Liver (tissue), 9 donors: ENCODE data around the gene RASGRP1. TPM values are rescaled to one million over a fixed set of nuclear protein-coding genes. Genes with fewer than 3 reads are reported as not detected.

Experiments used
- DNase-seq: peaks from one replicate; pipeline ENCODE4 v3.0.0-alpha.2; 2017; ENCODE audit warnings: low spot score
- H3K27ac ChIP-seq, 2 donors: one replicate each; pipeline ENCODE4 v1.7.0; 2013; ENCODE audit warnings: inconsistent platforms in 2 of 2, low read length in 2 of 2, control low read depth in 1 of 2, low read depth in 1 of 2, mild to moderate bottlenecking in 1 of 2
- H3K27me3 ChIP-seq, 4 donors: one replicate each; pipeline versions ENCODE4 v1.6.1 to v1.7.0; 2013; ENCODE audit warnings: low read length in 3 of 4, inconsistent platforms in 1 of 4, mild to moderate bottlenecking in 1 of 4, moderate library complexity in 1 of 4; ENCODE audit not compliant: control insufficient read depth in 4 of 4, insufficient read depth in 4 of 4
- H3K36me3 ChIP-seq, 4 donors: one replicate each; pipeline versions ENCODE4 v1.6.1 to v1.7.0; 2013; ENCODE audit warnings: low read length in 3 of 4, mild to moderate bottlenecking in 3 of 4, low read depth in 1 of 4, moderate library complexity in 1 of 4; ENCODE audit not compliant: control insufficient read depth in 4 of 4, insufficient read depth in 3 of 4
- H3K4me1 ChIP-seq, 4 donors: one replicate each; pipeline versions ENCODE4 v1.6.1 to v1.7.0; 2013; ENCODE audit warnings: low read length in 3 of 4, mild to moderate bottlenecking in 3 of 4, moderate library complexity in 1 of 4; ENCODE audit not compliant: control insufficient read depth in 4 of 4, insufficient read depth in 4 of 4
- H3K4me3 ChIP-seq, 3 donors: one replicate each; pipeline versions ENCODE4 v1.6.1 to v1.7.0; 2013; ENCODE audit warnings: low read length in 3 of 3, control low read depth in 1 of 3, low read depth in 1 of 3, mild to moderate bottlenecking in 1 of 3
- H3K9ac ChIP-seq, 2 donors: one replicate each; pipeline ENCODE4 v1.7.0; 2013; ENCODE audit warnings: low read length in 2 of 2, mild to moderate bottlenecking in 2 of 2, moderate library complexity in 2 of 2, control low read depth in 1 of 2, low read depth in 1 of 2
- H3K9me3 ChIP-seq, 4 donors: one replicate each; pipeline versions ENCODE4 v1.6.1 to v1.7.0; 2013; ENCODE audit warnings: low read length in 3 of 4; ENCODE audit not compliant: control insufficient read depth in 4 of 4
- CTCF ChIP-seq: fragments of 150-350 bp; IDR thresholded peaks from 2 replicates; pipeline ENCODE4 v1.5.1; 2017; ENCODE audit warnings: improper control_type of control experiment, low read depth, low read length; ENCODE audit not compliant: missing input control
- EGR1 ChIP-seq, 2 donors: IDR thresholded peaks; 2 replicates each; pipeline ENCODE4 v1.6.1; 2016 to 2018; ENCODE audit warnings: antibody characterized with exemption in 2 of 2, low read depth in 2 of 2
- FOXA2 ChIP-seq: IDR thresholded peaks from 2 replicates; pipeline ENCODE4 v1.6.1; 2016; ENCODE audit warnings: antibody characterized with exemption
- GABPA ChIP-seq, 2 donors: IDR thresholded peaks in 1 of 2; conservative IDR thresholded peaks in 1 of 2; 2 replicates each; pipeline ENCODE4 v1.6.1; 2016; ENCODE audit warnings: antibody characterized with exemption in 2 of 2, mild to moderate bottlenecking in 1 of 2, moderate library complexity in 1 of 2
- HNF4A ChIP-seq, 2 donors: conservative IDR thresholded peaks; 2 replicates each; pipeline ENCODE4 v1.6.1; 2016; ENCODE audit warnings: antibody characterized with exemption in 2 of 2, mild to moderate bottlenecking in 2 of 2
- HNF4G ChIP-seq: IDR thresholded peaks from 2 replicates; pipeline ENCODE4 v1.6.1; 2016; ENCODE audit warnings: antibody characterized with exemption
- JUND ChIP-seq, 2 donors: IDR thresholded peaks; 2 replicates each; pipeline ENCODE4 v1.6.1; 2016; ENCODE audit warnings: antibody characterized with exemption in 2 of 2
- MAX ChIP-seq: IDR thresholded peaks from 2 replicates; pipeline ENCODE4 v1.6.1; 2016; ENCODE audit warnings: antibody characterized with exemption
- NR2F2 ChIP-seq: IDR thresholded peaks from 2 replicates; pipeline ENCODE4 v1.6.1; 2016; ENCODE audit warnings: antibody characterized with exemption
- RAD21 ChIP-seq, 2 donors: IDR thresholded peaks; 2 replicates each; pipeline ENCODE4 v1.6.1; 2016; ENCODE audit warnings: antibody characterized with exemption in 2 of 2, mild to moderate bottlenecking in 2 of 2
- RXRA ChIP-seq, 2 donors: IDR thresholded peaks; 2 replicates each; pipeline ENCODE4 v1.6.1; 2017 to 2018; ENCODE audit warnings: antibody characterized with exemption in 2 of 2, mild to moderate bottlenecking in 1 of 2
- SP1 ChIP-seq: IDR thresholded peaks from 2 replicates; pipeline ENCODE4 v1.6.1; 2018; ENCODE audit warnings: antibody characterized with exemption, mild to moderate bottlenecking
- TAF1 ChIP-seq: conservative IDR thresholded peaks from 2 replicates; pipeline ENCODE4 v1.6.1; 2016; ENCODE audit warnings: antibody characterized with exemption, mild to moderate bottlenecking
- WGBS: extraction: QIAGEN DNeasy Blood & Tissue Kit; methylation state at CpG from one replicate; pipeline ENCODE4 v1.1.7; 2013; 5-methylcytosine and 5-hydroxymethylcytosine counted together
- polyA plus RNA-seq, 2 donors: library from polyadenylated mRNA; stranded (reverse) in 1 of 2; unstranded in 1 of 2; fragments of 200-250 nt in 1 of 2; fragments of >200 nt in 1 of 2; fragmentation: Nextera tagmentation in 1 of 2; extraction: Ambion mirVana in 1 of 2; gene quantifications; one replicate each; pipeline versions ENCODE4 v1.2.1 to v1.2.3, GENCODE V29; 2013 to 2015
- total RNA-seq, 2 donors: library from RNA; depleted of rRNA; stranded (reverse); fragments of >200 nt; gene quantifications; one replicate each; pipeline ENCODE4 v1.2.3, GENCODE V29; 2014
- TF ChIP-seq, protein P1 (sequence below): IDR thresholded peaks from 2 replicates; pipeline ENCODE4 v1.6.1; 2016; ENCODE audit warnings: antibody characterized with exemption, mild to moderate bottlenecking
- TF ChIP-seq, protein P2 (sequence below): IDR thresholded peaks from 2 replicates; pipeline ENCODE4 v1.6.1; 2016; ENCODE audit warnings: antibody characterized with exemption
- donor health status: healthy.
- donor health status: healthy.
- donor health status: healthy.
- donor health status: healthy.
- donor health status: healthy.

Gene RASGRP1
- total and polyA plus RNA-seq, 4 donors = 0.17 to 0.75 (median 0.47) TPM

DNA sequence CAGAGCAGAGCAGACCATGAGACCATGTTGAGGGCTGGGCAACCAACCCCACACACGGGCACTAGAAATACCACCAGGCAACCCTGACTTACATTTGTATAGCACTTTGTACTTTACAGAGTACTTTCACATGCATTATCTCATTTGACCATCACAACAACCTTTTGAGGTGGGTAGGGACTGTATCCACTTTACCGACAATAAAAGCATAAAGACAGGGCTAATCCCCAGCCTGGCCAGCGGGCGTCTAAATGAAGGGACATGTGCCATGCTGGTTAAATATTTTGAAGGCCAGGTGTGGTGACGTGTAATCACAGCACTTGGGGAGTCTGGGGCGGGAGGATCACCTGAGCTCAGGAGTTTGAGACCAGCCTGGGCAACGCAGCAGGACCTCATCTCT, 23.6 kb downstream of the RASGRP1 start:
- Histone ChIP-seq H3K27me3 (no peaks in the 10 kb centered on the region), H3K9me3 (no peaks in the 10 kb centered on the region), H3K4me1 (no peaks in the 10 kb centered on the region), H3K27ac (no peak overlapping the region), H3K9ac (no peak overlapping the region), H3K4me3 (no peak overlapping the region), H3K36me3 (no peaks in the 10 kb centered on the region)
- no peak for DNase-seq
- 83% methylated on average over 7 of the region's 7 CpGs for WGBS
- TF ChIP-seq HNF4A (conservative IDR thresholded peaks at IDR 0.05) = no peak
- TF ChIP-seq NR2F2 = no peak
- TF ChIP-seq CTCF = no peak
- TF ChIP-seq TAF1 = no peak
- TF ChIP-seq, protein P1, sequence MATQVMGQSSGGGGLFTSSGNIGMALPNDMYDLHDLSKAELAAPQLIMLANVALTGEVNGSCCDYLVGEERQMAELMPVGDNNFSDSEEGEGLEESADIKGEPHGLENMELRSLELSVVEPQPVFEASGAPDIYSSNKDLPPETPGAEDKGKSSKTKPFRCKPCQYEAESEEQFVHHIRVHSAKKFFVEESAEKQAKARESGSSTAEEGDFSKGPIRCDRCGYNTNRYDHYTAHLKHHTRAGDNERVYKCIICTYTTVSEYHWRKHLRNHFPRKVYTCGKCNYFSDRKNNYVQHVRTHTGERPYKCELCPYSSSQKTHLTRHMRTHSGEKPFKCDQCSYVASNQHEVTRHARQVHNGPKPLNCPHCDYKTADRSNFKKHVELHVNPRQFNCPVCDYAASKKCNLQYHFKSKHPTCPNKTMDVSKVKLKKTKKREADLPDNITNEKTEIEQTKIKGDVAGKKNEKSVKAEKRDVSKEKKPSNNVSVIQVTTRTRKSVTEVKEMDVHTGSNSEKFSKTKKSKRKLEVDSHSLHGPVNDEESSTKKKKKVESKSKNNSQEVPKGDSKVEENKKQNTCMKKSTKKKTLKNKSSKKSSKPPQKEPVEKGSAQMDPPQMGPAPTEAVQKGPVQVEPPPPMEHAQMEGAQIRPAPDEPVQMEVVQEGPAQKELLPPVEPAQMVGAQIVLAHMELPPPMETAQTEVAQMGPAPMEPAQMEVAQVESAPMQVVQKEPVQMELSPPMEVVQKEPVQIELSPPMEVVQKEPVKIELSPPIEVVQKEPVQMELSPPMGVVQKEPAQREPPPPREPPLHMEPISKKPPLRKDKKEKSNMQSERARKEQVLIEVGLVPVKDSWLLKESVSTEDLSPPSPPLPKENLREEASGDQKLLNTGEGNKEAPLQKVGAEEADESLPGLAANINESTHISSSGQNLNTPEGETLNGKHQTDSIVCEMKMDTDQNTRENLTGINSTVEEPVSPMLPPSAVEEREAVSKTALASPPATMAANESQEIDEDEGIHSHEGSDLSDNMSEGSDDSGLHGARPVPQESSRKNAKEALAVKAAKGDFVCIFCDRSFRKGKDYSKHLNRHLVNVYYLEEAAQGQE = no peak
- no peak for TF ChIP-seq RAD21 (IDR thresholded peaks at IDR 0.05)
- TF ChIP-seq MAX = no peak
- TF ChIP-seq, protein P2, sequence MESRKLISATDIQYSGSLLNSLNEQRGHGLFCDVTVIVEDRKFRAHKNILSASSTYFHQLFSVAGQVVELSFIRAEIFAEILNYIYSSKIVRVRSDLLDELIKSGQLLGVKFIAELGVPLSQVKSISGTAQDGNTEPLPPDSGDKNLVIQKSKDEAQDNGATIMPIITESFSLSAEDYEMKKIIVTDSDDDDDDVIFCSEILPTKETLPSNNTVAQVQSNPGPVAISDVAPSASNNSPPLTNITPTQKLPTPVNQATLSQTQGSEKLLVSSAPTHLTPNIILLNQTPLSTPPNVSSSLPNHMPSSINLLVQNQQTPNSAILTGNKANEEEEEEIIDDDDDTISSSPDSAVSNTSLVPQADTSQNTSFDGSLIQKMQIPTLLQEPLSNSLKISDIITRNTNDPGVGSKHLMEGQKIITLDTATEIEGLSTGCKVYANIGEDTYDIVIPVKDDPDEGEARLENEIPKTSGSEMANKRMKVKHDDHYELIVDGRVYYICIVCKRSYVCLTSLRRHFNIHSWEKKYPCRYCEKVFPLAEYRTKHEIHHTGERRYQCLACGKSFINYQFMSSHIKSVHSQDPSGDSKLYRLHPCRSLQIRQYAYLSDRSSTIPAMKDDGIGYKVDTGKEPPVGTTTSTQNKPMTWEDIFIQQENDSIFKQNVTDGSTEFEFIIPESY = no peak

- H3K9me3 ChIP-seq = no peaks in the 10 kb centered on the region
- DNase-seq = no peak
- H3K27ac ChIP-seq = no peak overlapping the region
- no peak overlapping the region for H3K9ac ChIP-seq
- H3K36me3 ChIP-seq = no peaks in the 10 kb centered on the region
- no peak overlapping the region for H3K4me3 ChIP-seq
- H3K4me1 ChIP-seq = no peaks in the 10 kb centered on the region
- 87% methylated on average over 1 of the region's 1 CpG for WGBS
- no peaks in the 10 kb centered on the region for H3K27me3 ChIP-seq
- no peak for TF ChIP-seq RXRA (IDR thresholded peaks at IDR 0.05)
- TF ChIP-seq RAD21 (IDR thresholded peaks at IDR 0.05) = no peak
- TF ChIP-seq FOXA2 = no peak
- no peak for TF ChIP-seq JUND (IDR thresholded peaks at IDR 0.05)
- TF ChIP-seq, protein P1 = no peak
- no peak for TF ChIP-seq HNF4A (conservative IDR thresholded peaks at IDR 0.05)
- TF ChIP-seq, protein P2 = no peak
- TF ChIP-seq MAX = no peak
- no peak for TF ChIP-seq NR2F2
- TF ChIP-seq EGR1 (IDR thresholded peaks at IDR 0.05; ENCODE audit: low read depth in 2 of 2) = no peak
- TF ChIP-seq CTCF = no peak
- no peak for TF ChIP-seq SP1
- no peak for TF ChIP-seq GABPA (IDR thresholded peaks at IDR 0.05 in 1 of 2, conservative IDR thresholded peaks at IDR 0.05 in 1 of 2)
- TF ChIP-seq HNF4G = no peak
Measured at GRCh38 chr15:38540510-38540909, 24.1 kb downstream of the RASGRP1 start.
